HFFc6 (cell line): ENCODE data around the gene BIRC5. TPM values are rescaled to one million over a fixed set of nuclear protein-coding genes. Genes with fewer than 3 reads are reported as not detected.

ENCODE experiments used
- DNase-seq: peaks from one replicate; pipeline ENCODE4 v3.0.0-alpha.2; 2018
- H3K27ac Mint-ChIP-seq: 2 replicates; pipeline ENCODE4 v1.8.0; 2020; ENCODE audit warnings: mild to moderate bottlenecking, mixed read lengths
- H3K27me3 Mint-ChIP-seq: 2 replicates; pipeline ENCODE4 v1.8.0; 2021; ENCODE audit warnings: mild to moderate bottlenecking, moderate library complexity, mixed read lengths; ENCODE audit not compliant: insufficient read depth
- H3K36me3 Mint-ChIP-seq: 2 replicates; pipeline ENCODE4 v1.8.0; 2021; ENCODE audit warnings: low read depth, mixed read lengths
- H3K4me1 Mint-ChIP-seq: 2 replicates; pipeline ENCODE4 v1.8.0; 2020; ENCODE audit warnings: low read depth, mixed read lengths
- H3K4me3 Mint-ChIP-seq: 2 replicates; pipeline ENCODE4 v1.8.0; 2020; ENCODE audit warnings: mild to moderate bottlenecking, moderate library complexity, mixed read lengths
- H3K9me3 Mint-ChIP-seq: 2 replicates; pipeline ENCODE4 v1.8.0; 2020; ENCODE audit warnings: mild to moderate bottlenecking, mixed read lengths
- total RNA-seq, 6 experiments: library from RNA; stranded (reverse); fragmentation: NEBNext Ultra II Directional; extraction: Animal tissue kit (Norgen Biotek cat#: 25700); gene quantifications; 2 replicates in 1 of 6; 3 replicates in 5 of 6; pipeline ENCODE4 v1.2.3, GENCODE V29; 2021
- TF ChIP-seq, protein P1 (sequence below): fragments of 200-600 bp; sonication (generic); IDR thresholded peaks from 2 replicates; pipeline ENCODE4 v1.5.0; 2021; ENCODE audit warnings: antibody characterized with exemption, mild to moderate bottlenecking

The BIRC5 gene
- total RNA-seq, 6 experiments from 2014 or later, result 41.8 to 89.7 (median 83.3) TPM

DNA sequence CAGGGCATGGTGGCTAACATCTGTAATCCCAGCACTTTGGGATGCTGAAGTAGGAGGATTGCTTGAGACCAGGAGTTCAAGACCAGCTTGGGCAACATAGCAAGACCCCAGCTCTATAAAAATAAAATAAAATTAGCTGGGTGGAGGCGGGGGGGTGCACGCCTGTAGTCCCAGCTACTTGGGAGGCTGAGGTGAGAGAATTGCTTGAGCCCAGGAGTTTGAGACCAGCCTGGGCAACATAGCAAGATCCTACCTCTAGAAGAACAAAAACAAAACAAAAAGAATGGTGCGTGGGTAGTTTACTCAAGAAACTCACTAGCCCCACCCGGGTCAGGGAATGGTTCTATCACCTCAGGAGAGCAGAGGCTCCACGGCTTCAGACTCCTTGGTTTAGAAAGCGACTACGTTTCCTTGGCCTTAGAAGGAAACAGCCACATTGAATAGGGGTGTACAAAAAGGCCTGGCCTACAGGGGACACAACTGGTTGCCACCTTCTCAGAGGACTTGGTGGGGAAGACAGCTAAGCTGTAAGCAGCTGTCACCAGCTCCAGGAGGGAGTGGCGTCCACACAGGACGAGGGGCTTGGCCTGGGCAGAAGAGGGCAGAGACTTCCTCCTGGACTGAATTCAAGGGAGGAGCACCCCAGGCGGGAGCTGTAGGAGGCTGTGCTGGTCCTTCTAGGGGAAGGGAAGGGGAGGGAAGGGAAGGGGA lies 27.9 kb upstream of the BIRC5 start:
- peak overlapping the region; percentile 91 for H3K4me3 Mint-ChIP-seq
- H3K27ac Mint-ChIP-seq, result peak overlapping the region; percentile 43; the same call in 1 of the 2 replicates
- DNase-seq, result peak; percentile 3
- peaks cover 15% of the 10 kb centered on the region for H3K36me3 Mint-ChIP-seq
- H3K27me3 Mint-ChIP-seq, result no peaks in the 10 kb centered on the region; the same call in 1 of the 2 replicates
- TF ChIP-seq, protein P1, sequence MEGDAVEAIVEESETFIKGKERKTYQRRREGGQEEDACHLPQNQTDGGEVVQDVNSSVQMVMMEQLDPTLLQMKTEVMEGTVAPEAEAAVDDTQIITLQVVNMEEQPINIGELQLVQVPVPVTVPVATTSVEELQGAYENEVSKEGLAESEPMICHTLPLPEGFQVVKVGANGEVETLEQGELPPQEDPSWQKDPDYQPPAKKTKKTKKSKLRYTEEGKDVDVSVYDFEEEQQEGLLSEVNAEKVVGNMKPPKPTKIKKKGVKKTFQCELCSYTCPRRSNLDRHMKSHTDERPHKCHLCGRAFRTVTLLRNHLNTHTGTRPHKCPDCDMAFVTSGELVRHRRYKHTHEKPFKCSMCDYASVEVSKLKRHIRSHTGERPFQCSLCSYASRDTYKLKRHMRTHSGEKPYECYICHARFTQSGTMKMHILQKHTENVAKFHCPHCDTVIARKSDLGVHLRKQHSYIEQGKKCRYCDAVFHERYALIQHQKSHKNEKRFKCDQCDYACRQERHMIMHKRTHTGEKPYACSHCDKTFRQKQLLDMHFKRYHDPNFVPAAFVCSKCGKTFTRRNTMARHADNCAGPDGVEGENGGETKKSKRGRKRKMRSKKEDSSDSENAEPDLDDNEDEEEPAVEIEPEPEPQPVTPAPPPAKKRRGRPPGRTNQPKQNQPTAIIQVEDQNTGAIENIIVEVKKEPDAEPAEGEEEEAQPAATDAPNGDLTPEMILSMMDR, result no peak
- no peaks in the 10 kb centered on the region; the same call in 1 of the 2 replicates for H3K9me3 Mint-ChIP-seq
- H3K4me1 Mint-ChIP-seq, result peaks cover 44% of the 10 kb centered on the region

DNA sequence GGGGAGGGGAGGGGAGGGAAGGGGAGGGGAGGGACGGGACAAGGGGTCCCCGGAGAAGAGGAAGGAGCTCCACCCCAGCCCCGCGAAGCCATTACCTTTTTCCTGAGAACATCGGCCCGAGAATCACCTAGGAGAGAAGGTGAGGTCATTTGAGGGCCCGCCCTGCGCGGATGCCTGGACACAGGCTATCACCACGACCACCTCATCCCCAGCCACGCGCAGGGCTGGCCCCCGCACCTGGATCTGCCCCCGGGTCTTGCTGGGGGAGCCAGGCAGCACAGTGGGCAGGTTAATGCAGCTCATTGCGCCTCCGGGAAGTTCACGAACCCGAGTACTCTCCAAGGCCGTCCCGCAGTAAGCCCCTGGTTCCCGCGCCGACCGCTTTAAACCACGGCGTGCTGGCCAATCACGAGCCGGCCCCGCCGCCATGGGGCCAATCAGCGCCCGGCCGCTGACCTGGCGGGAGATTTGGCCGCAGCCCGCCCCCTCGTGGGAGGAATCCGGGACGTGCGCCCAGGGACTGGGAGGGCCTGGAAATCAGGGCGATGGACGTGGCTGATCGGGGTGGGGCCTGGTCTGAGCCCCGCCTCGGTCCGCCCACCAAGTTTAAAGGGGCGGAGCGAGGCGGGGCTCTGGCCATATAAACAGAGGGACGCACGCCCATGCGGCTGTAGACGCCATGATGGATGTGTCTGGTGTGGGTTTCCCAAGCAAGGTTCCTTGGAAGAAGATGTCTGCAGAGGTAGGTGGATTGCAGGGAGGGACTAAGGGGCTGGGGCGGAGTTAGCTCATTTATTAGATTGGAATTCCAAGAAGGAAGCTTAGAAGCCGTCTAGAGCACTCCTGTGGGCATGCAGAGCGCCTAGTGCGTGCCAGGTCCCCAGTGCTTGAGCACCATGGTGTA lies 27.1 kb upstream of the BIRC5 start, which contains the start of the genes AFMID and TK1:
Gene AFMID, plus strand, starts transcription at position 671 of the 904 bp plus-strand sequence. Its CDS starts 9 bp downstream, at position 680.
Gene TK1, minus strand, starts transcription at position 361 of the 904 bp plus-strand sequence. Its CDS starts 58 bp downstream, at position 303.
- H3K27me3 Mint-ChIP-seq, result no peaks in the 10 kb centered on the region; the same call in 1 of the 2 replicates
- H3K27ac Mint-ChIP-seq, result peak within 1 kb of the TSS; percentile 69
- peak; percentile 95 for DNase-seq
- peaks cover 15% of the 10 kb centered on the region for H3K36me3 Mint-ChIP-seq
- H3K4me1 Mint-ChIP-seq, result peaks cover 44% of the 10 kb centered on the region
- H3K4me3 Mint-ChIP-seq, result peak within 1 kb of the TSS; percentile 91
- TF ChIP-seq, protein P1, result peak; percentile 96
- no peaks in the 10 kb centered on the region; the same call in 1 of the 2 replicates for H3K9me3 Mint-ChIP-seq

DNA sequence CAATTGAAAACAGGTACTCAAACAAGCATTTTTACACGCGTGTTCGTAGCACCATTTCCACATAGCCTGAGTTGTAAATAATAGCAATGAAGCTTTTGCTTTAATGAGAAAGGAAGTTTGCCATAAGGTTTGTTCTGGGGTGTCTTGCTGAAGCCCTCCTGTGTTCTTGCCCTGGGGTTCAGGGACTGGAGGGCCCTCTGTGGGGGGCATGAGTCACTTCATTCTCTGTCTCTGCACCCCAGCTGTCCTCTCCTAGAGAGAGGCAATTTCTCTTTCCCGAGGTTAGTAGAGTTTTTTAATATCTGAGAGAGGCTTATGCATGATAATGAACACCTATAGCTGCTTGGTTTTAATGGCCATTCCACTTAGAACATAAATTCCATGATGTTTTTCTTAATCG lies 17.3 kb upstream of the BIRC5 start:
- H3K9me3 Mint-ChIP-seq, result no peaks in the 10 kb centered on the region
- H3K27me3 Mint-ChIP-seq, result 0 out of 2 replicates have a peak, but pooled peaks cover 2% of the 10 kb centered on the region
- 0 out of 2 replicates have a peak, but pooled peaks cover 5% of the 10 kb centered on the region for H3K36me3 Mint-ChIP-seq
- no peak for DNase-seq
- no peak overlapping the region for H3K4me3 Mint-ChIP-seq
- no peak overlapping the region for H3K27ac Mint-ChIP-seq
- H3K4me1 Mint-ChIP-seq, result peaks cover 5% of the 10 kb centered on the region
- TF ChIP-seq, protein P1, result no peak

DNA sequence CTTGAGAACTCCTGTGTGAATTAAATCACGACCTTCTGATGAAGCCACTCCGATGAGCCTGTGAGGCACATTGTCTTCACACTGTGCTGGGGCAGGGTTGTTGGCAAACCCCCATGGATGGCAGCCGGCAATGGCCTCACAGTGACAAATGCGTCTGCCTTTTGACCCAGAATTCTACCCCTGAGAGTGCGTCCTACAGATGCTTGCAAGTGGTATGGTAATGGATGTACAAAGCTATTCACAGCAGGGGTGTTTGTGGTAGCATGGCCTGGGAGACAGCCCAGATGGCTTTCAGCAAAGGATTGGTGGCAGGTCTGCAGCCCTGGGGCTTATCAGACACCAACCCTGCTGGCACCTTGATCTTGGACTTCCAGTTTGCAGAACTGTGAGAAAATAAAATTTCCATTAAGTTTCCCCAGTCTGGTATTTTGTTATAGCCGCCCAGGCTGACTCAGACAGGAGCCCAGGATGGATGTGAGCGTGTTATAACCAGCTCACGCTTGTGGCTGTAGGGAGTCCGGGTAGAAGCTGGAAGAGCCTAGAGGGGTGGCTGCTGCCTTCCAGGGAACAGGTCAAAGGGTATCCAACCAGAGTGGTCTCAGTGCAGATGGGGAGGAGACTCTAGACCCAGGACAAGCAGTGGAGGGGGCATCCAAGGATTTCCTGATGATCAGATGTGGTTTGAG lies 16.8 kb upstream of the BIRC5 start:
- no peak overlapping the region for H3K27ac Mint-ChIP-seq
- H3K4me1 Mint-ChIP-seq, result peaks cover 5% of the 10 kb centered on the region
- 0 out of 2 replicates have a peak, but pooled peaks cover 2% of the 10 kb centered on the region for H3K27me3 Mint-ChIP-seq
- H3K4me3 Mint-ChIP-seq, result no peak overlapping the region
- DNase-seq, result no peak
- 0 out of 2 replicates have a peak, but pooled peaks cover 5% of the 10 kb centered on the region for H3K36me3 Mint-ChIP-seq
- TF ChIP-seq, protein P1, result no peak
- H3K9me3 Mint-ChIP-seq, result no peaks in the 10 kb centered on the region

DNA sequence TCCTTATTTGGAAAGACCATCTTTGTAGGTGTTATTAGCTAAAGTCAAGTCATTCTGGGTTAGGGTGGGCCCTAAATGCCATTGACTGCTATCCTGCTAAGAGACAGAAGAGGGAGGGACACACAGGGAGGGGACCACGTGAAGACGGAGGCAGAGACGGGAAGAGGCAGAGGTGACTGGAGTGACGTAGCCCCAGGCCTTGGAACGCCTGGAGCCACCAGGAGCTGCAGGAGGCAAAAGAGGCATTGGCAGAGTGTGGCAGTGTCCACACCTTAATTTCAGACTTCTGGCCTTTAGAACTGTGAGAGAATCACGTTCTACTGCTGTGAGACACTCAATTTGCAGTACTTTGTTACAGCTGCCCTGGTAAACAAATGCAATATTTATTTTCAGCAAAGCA lies 13.6 kb upstream of the BIRC5 start:
- no peak for DNase-seq
- Mint-ChIP-seq H3K4me1 (peaks cover 5% of the 10 kb centered on the region), H3K4me3 (no peak overlapping the region), H3K9me3 (no peaks in the 10 kb centered on the region), H3K27ac (no peak overlapping the region), H3K36me3 (peaks cover 10% of the 10 kb centered on the region), H3K27me3 (0 out of 2 replicates have a peak, but pooled peaks cover 2% of the 10 kb centered on the region)
- TF ChIP-seq, protein P1, result no peak
